Fibroblast of peridontal ligament (primary cell): Measurements from ENCODE around the gene GRIP2.

Source experiments
- DNase-seq: peaks from one replicate; pipeline ENCODE4 v3.0.0-alpha.2; 2010; ENCODE audit errors: extremely low read depth

Gene GRIP2

GRCh38 chr3:14485981-14486380 lies 54.2 kb downstream of the GRIP2 start:
- DNase-seq, result no peak

GRCh38 chr3:14484741-14485140 lies 55.4 kb downstream of the GRIP2 start:
- DNase-seq, result no peak

GRCh38 chr3:14483286-14483685 lies 56.9 kb downstream of the GRIP2 start:
- no peak for DNase-seq

DNA sequence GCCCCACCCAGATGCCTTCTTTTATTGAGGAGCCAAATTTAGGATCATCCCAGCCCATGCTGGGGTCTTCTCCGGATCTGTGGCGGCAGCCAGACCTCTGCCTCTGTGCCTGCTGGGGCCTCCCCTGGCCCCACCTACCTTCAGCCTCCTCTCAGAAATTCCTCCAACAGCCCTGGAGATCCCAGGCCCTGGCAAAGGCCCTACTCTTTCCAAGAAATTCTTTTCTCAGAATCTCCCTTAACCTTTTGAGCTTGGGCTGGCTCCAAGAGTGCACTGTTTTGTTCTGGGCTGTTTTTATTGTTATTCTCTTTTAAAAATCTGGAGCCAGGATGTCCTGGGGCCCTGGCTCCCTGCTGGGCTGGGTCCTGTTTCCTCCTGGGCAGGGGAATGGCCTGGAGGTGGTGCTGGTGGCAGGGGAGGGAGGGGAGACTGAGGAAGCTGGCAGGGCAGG lies 57.8 kb downstream of the GRIP2 start:
- no peak for DNase-seq

DNA sequence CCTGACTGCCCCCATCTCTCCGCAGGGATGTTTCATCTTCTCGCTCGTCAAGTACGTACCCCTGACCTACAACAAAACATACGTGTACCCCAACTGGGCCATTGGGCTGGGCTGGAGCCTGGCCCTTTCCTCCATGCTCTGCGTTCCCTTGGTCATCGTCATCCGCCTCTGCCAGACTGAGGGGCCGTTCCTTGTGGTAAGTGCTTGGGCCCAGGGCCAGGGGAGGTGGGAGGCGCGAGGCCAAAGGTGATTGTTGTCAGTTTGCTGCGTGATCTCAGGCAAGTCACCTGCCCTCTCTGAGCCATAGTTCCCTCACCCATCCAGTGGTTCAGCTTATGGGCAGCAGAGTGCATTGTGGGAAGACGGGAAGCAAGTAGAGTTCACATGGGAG lies 58.5 kb downstream of the GRIP2 start:
- DNase-seq, result no peak

DNA sequence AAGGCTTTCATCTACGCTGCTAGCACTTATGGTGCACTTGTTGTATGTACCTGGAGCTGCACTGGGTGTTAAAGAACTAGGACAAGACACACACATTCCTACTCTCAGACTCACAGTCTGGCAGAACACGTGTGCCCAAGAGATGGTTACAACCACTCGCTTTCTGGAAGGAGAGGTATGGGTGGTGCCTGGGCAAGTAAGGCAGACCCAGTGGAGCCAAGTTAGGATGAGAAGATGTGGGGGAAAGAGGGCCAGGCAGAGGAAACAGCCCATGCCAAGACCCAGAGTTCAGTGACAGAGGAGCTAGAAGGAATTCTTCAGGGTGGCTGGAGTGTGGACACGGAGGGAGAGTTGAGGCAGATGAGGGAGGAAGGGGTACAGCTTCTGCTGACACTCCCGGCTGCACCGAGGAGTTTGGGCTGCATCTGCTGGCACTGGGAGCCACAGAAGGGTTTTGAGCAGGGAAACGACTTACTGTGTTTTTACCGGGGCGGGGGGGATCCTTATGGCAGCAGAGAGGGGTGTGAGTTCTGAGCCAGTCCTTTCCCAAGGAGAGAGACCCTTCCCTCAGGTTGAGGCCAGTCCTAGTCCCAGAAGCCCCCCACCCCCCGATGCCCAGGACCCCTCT lies 59.0 kb downstream of the GRIP2 start:
- DNase-seq, result no peak

DNA sequence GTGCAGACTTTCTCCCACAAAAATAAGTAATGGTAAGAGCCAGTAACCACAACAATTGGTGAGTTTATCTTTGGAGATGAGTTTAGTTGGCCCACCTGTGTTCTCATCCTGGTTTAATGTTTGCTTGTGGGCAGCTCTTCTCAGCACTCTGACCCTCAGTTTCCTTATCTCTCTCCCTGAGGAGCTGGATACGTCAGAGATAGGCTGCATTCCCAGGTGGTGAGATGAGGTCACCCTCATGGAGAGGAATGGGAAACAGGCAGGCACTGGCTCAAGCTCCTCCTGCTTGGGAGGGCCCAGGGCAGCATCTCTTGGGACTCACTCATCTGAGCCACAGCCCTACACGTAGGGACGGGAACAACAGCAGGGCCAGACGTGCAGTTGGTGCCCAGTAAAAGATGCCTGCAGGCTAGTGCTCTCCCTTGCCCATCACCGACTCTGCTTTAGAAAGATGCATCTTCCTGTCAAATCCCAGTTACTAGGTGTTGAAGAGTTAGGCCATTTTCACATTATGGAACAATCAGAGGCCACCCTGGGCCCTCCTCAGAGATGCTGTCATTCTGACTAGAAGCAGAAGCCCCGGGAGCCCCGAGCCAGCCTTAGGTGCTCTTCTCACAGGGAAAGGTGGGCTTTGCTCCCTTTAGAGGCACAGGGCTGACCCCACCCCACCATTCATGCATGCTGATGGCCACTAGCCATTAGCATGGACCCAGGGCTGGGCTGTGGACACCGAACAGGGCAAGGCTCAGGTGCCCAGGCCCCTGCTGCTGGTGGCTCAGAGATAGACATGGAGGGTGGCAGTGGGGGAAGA lies 59.7 kb downstream of the GRIP2 start:
- peak; percentile 19 for DNase-seq

- DNase-seq, result no peak
Measured at GRCh38 chr3:14479591-14479990, 60.6 kb downstream of the GRIP2 start.

DNA sequence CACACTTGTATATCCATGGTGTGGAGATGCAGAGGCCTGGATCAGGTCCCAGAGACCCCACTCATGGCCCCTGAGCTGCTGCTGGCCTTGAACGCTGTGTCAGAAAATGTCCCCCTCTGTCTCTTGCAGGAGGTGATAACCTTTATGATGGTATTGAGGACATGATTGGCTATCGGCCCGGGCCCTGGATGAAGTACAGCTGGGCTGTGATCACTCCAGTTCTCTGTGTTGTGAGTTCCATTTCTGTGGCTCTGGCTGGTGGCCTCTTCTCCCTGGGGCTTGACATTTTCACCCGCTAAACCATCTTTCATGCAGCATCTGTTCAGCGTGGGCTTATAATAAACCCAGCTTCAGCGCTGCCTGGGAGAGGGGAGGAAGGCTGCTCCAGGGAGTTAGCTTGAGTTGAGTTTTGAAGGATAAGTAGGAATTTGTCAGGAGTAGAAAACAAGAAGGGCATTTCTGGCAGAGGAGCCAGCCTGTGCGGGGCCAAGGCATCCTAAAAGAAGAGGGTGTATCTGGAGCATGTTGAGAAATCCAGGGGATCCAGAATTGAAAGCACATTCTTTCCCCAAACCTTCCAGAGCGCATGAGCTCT lies 61.1 kb downstream of the GRIP2 start:
- DNase-seq, result no peak

DNA sequence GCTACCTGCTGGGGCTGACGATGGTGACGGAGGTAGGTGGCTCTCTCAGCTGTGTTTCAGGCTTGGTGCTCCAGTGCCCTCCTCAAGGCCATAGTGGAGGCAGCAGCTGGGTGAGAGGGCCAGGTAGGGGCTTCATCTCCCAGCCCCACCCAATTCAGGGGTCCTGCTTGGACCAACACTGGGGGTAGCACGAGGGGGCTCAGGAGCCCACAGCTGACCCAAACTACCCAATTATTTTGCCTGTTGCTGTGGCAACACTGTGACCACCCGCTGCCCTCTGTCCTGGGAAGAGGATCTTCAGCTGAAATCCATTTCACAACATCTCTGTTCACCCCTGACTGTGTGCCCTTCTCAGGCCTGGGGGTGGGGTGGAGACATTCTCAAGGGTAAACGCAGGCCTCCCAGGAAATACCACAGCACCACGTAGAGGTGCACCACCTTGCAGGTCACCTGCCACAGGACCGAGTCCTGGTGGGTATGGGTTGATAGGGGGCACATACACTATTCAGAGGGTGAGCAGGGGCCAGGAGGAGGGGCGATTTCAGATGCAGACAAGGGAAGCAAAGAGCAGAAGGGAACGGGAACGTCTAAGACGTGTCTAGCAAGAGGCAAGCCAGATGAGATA lies 62.7 kb downstream of the GRIP2 start:
- DNase-seq, result no peak

DNA sequence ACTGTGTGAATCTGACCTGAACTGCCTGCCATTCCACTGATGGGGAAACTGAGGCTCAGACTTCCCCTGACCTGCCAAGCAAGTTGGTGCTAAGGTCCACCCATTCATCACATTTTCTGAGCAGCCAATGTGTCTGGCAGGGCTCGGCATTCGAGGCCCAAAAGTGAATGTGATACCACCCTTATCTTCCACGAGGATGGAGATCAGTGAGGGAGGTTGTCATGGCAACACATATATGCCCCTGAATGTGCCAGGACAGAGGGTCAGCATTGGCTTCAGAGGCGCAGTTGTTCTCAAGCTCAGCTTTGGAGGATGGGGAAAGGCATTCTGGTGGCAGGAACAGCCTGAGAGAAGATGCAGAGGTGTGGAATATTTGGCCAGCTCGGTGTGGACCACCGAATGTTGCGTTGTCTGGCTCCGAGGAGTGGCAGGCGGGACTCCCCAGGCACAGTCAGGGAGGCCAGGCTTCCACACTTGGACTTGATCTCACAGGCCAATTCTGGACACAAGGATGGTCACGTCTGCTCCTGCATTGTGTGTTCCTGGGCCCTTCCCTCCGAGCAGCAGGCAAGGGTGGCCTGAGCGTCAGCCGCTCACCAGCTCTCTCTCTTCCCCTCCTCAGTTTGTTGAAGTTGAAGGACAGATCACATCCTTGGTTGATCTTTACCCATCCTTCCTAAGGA lies 63.4 kb downstream of the GRIP2 start:
- no peak for DNase-seq

GRCh38 chr3:14475621-14476020 lies 64.5 kb downstream of the GRIP2 start:
- no peak for DNase-seq

GRCh38 chr3:14474363-14475081 lies 65.6 kb downstream of the GRIP2 start:
- DNase-seq, result no peak

DNA sequence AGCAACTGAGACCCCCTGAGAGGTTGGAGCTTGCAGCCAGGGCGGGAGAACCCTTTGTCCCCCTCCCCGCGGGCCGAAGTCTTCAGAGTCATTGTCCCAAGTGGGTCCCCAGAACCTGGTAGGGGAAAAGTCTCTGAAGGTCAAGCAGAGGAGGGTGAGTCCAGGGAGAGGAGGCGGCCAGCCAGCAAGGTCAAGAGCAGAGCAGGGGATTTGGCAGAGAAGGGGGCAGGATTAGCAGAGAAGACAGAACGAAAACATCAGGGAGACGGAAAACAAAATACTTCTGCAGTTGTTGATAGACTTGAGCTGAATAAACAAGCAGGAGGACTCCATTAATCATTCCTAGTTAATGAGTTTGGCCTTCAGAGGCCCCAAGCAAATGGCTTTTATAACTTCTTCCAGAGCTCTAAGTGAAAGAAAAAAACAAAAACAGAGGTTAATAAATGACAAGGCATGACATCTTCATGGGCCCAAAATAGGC lies 66.7 kb downstream of the GRIP2 start:
- no peak for DNase-seq

DNA sequence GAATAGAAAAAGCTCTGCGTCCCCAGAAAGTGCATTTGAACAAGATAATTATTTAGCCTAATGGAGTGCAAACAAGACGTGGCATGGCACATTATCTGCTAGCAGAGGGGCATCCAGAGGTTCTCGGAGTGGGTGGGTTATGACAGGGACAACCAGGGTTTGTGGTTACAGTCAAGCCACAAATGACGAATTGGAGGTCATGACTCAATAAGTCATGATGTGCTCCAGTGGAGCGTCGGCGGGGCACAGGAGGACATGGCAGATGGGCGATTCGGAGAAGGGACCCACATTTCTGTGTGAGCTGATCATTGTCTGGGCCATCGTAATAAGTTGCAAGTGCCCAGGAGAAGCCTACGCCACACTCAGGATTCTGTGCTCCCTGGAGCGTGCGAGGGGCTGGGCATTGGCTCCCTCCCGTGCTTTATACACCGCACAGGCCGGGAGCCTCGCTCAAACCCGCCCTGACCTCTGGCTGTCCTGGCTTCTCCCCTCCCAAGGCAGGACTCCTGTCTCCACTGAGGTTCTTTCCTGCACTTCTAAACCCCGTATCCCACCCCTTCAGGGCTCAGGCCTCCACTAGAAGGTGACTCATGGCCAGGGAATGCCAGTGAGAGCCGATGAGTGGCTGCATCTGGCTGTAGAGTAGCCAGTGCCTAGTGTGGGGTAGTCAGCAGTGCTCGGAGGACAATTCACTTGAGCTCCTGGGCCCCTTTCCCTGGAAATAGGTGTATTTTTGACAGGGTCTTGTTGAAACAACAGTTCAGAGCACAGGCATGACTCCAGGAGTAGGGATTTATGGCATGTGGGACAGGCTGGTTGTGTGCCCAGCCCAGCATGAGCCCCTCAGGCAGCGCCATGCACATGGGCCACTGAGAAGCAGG lies 67.4 kb downstream of the GRIP2 start:
- DNase-seq, result peak; percentile 87

- DNase-seq, result no peak
Measured at GRCh38 chr3:14471690-14472089, 68.5 kb downstream of the GRIP2 start.

- no peak for DNase-seq
Measured at GRCh38 chr3:14471016-14471415, 69.1 kb downstream of the GRIP2 start.

DNA sequence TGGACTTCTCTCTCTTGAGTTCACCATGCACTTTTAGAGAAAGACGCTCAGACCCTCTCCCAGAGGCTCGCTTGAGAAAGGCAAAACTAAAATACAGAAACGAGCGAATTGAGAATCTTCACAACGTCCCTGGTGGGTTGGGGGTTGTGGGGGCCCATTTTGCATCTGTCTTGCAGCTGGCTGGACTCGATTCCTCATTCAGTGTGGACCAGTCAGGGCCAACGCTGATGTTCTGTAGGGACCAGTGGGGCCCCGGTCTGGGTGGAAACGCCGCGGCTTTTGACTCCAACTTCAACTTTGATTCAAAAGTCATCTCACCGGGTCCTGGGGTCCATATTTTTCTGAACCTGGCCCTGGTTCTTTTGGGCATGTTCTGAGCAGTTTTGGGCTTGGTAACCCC lies 69.7 kb downstream of the GRIP2 start:
- no peak for DNase-seq

- no peak for DNase-seq
Measured at GRCh38 chr3:14468621-14468981, 71.5 kb downstream of the GRIP2 start.
